AG08396 (cell line): ENCODE data around the gene SAG.

Experiments
- DNase-seq: peaks from one replicate; pipeline ENCODE4 v3.0.0; 2012; ENCODE audit warnings: low spot score, mixed read lengths

The SAG gene

DNA sequence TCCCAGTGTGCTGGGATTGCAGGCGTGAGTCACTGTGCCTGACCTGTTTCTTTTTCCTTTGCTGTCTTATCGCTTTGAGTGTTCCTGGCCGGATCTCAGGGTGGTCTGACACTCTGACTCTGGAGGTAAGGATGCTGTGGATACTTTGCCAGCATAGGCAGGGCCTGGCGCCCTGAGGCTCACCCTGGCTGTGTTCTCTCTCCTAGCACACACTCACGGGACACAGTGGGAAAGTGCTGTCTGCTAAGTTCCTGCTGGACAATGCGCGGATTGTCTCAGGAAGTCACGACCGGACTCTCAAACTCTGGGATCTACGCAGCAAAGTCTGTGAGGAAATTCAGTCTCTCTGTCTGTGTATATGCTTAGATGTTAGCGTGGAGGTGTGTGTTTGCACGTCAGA lies 18.0 kb upstream of the SAG start:
- DNase-seq: no peak

DNA sequence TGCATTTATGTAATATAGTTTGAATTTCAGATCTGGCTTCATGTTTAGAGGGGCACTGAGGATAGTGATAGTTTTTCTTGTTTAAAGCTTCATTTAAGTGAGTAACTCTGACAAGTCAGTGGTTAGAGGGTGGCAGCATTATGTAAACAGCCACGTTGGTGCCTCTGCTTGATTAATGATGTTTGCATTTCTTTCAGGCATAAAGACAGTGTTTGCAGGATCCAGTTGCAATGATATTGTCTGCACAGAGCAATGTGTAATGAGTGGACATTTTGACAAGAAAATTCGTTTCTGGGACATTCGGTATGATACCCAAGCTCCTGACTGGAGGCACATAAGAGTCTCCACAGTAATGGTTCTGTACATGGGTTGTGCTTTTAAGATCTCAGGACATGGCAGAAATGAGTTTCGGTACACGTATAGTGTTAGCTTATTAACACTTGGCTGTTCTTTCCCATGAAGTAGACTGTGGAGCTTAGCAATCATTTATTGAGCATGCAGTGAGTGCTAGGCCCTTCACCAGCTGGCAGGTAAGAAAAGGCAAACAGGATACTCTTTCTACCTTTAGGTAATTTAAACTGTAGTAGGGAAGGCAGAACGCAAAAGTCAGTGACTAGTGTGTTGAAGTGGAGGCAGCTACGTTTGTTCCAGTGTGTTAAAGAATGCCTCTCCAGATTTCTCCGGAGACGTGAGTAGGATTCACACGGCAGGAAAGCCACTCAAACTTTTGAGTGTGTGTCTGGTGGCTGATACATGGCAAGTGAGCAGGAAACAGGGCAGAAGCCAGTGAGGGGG lies 17.4 kb upstream of the SAG start:
- DNase-seq: no peak

DNA sequence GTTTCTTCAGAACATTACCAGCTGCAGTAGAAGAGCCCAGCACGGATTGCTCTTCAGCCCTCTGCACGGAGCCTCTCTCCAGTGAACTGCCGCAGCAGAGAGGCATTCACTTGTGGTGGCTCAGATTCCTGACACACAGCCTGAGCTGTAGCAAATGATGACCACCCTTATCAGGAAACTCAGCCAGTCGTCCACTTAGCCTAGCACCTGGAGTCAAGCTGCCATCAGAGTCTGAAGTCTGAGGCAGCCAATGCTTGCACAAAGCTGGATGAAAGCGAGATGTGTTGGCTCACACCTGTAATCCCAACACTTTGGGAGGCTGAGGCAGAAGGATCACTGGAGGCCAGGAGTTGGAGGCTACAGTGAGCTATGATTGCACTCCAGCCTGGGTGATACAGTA lies 11.7 kb upstream of the SAG start:
- no peak for DNase-seq

DNA sequence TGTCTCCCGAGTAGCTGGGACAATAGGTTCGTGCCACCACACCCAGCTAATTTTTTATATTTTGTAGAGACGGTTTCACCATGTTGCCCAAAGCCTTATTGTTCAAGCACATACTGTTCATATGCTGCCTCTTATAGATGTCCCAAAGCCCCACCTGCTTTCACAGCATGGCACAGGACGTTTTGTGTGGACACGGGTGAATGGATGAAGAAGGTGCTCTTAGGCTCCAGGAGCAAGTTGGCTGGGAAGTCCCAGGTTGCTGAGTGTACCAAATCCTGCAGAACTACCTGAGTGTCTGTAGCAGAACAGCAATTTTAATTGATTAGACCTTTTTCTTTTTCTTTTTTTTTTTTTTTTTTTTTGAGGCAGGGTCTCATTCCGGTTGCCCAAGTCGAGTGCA lies 10.5 kb upstream of the SAG start:
- no peak for DNase-seq

DNA sequence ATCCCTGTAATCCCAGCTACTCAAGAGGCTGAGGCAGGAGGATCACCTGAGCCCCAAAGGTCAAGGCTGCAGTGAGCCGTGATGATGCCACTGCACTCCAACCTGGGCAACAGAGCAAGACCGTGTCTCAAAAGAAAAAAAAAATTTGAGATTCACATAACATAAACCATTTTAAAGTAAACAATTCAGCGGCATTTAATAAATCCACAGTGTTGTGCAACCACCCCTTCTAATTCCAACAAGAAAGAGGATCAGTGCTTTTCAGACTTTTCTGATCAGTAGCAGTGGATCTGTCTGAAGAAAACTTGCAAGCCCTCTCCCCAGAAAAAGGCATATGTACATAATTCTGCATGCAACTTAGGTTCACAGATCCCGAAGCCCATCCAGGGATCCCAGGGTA lies 7.2 kb upstream of the SAG start:
- no peak for DNase-seq

DNA sequence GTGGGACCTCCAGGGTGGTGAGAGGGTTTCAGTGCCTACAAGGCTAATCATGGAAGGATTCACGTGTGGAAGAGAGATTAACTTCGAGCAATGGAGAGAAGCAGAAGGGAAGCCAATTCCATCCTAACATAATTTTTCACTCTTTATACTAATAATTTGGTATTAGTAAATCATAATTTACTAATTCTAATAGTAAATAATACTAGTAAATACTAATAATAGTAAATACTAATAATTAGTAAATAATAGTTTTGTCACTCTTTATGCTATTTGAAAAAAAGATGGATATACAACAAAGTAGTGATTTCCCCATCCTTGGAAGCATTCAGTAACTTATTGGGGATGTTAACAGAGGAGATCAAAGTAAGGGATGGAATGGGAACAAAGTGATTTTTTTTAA lies 6.4 kb upstream of the SAG start:
- no peak for DNase-seq

DNA sequence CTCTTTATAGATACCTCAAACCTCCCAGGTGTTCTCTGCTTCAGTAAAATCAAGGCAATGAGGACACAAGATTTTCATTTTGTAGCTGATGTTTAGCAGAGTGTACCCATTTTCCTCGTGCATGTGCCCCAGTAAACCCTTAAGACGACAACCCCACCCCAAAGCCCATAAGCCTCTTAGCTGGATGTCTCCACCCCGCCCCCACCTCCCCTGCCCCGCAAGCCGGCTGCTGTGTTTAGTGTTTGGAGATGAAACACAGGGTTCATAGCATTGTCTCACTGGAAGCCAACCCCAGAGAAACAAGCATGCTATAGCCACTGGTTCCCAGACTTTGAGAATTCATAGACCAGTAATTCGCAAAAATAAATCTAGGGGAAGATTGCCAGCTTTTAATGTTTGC lies 5.8 kb upstream of the SAG start:
- DNase-seq: no peak

DNA sequence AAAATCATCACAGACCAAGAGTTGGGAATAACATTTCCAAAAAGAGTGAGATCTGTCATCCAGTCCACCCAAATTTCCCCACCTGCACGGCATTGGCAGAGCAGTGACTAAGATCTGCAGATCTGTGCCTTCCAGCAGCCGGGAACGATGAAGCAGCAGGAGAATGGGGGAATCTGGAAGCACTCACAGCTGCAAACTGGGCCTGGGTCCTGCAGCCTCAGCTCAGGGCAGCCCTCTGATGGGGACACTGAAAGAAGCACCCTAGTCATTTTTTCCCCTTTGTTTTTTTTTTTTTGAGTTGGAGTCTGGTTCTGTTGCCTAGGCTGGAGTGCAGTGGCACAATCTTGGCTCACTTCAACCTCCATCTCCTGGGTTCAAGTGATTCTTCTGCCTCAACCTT lies 4.4 kb upstream of the SAG start:
- DNase-seq: no peak

DNA sequence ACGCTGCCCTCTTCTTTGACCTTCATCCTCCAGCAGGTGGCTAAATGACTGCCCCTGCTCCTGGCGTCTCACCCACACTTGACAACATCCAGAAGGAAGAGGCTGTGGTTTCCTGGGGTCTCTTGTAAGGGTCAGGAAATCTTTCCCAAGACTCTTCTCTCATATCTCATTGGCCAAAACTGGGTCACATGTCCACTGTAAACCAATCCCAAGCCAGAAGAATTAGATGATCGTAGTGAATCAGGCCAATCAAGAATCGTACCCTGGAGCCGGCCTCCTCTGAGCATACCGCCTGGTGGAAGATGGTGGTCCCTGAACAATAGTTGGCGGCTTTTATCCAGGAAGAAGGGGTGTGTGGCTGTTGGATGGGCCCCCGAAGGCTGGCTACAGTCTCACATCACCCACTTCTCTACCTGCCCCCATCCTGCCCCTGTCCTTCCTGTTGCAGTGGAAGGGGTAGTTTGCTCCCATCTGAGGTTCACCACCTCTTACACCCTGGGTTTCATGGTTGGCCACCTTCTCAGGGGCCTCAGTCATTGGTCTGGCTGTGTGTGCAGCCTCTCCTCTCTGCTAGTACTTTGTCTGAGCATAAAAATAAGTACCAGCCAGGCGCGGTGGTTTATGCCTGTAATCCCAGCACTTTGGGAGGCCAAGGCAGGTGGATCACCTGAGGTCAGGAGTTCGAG lies 3.8 kb downstream of the SAG start:
- DNase-seq: no peak

DNA sequence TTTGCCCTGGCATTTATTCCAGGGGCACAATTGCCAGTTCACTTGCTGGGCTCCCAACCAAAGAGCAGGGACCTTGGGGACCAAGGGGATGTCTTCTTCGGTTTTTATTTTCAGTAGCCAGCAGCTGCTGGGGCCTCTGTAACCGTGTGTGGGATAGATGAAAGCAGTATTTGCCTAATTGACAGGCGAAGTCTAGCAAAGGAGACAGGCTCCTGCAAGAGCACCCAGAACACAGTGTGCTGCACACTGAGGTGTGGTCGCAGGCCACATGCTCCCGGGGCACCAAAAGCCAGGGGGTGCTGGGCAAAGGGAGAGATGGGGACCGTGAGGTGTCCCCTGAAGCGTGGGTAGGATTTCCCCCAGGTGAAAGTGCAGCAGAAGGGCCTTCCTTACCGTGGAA lies 5.3 kb downstream of the SAG start:
- no peak for DNase-seq

DNA sequence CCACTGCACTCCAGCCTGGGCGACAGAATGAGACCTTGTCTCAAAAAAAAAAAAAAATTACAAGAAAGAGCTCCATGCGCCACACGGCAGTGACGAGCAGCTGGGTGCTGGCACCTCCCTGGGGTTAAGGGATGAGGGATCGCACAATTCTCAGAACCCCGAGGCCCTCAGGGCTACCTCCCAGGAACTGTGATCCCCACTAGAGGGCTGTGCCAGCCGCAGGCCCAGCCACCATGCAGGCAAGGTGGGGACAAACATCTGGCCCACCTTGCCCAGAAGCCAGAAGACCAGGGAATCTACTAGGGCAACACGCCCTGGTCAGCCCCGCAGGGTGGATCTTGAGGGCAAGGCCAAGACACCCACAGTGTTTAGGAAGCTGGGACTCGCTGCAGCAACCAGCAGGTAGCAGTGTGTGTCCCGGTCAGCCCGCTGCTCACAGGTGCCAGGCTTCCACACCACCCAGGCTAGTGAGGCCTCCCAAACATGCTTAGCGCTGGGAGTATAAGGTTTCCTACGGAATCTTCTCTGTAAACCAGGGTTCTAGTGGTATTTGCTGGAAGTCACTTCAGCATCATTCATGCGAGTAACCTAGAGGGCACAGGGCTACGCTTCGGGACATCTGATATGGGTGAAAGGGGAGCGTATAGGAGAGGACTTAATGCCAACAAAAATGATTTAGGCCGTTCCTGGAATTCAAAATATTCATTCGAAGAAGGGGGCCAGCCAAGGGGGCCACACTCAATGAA lies 6.7 kb downstream of the SAG start:
- DNase-seq: no peak

DNA sequence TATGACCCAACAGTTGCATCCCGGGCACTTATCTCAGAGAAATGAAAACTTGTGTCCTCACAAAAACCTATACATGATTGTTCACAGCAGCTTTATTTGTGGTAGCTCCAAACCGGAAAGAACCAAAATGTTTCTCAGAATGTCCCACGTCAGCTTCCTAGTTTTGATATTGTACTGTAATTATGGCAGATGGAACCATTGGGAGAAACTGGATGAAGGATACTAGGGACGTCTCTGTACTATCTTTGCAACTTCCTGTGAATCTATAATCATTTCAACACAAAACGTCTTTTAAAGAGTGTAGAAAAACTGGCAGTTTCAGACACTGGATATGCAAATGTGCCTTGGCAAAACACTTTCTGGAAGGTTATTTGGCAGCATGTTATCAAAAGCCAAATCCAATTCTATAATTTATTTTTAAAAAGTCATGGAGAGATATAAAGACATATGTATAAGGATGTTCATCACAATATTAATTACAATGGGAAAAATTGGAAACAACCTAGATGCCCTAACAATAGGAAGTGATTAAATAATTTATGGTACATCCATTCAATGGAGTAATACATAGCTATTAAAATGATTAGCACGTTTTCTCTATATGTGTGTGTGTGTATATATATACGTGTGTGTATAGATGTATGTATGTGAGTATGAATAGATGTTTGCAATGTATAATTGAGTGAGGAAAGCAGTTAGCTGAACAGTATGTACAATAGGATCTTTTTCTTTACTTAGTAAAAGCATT lies 9.8 kb downstream of the SAG start:
- DNase-seq: no peak

DNA sequence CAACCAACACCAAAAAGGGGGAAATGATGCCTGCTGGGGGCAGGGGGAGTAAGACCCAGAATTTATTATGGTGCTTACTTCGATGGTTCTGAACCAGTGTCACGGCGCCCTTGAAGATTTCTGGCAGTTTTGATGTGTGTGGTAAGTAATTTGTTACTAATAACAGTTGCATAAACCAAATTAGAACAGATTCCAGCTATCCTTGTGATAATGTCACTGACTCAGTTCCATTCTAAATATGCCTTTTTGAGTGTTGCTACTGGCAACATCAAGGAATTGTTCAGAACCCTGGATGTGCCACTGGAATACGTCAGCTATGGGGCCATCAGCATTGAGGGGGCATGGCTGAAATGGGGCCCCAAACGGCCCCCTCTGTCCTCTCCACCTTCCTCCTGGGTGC lies 11.6 kb downstream of the SAG start:
- no peak for DNase-seq

DNA sequence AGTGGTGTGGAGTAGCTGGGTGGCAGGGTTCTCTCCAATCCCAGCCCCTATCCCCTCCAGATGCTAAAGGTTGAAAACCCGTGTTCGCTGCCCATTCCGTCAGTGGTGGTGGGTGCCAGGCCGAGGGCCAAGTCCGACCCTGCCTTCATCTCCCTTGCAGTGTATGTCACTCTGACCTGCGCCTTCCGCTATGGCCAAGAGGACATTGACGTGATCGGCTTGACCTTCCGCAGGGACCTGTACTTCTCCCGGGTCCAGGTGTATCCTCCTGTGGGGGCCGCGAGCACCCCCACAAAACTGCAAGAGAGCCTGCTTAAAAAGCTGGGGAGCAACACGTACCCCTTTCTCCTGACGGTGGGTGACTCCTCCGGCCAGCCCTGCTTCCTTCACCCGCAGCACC lies 12.9 kb downstream of the SAG start:
- no peak for DNase-seq

DNA sequence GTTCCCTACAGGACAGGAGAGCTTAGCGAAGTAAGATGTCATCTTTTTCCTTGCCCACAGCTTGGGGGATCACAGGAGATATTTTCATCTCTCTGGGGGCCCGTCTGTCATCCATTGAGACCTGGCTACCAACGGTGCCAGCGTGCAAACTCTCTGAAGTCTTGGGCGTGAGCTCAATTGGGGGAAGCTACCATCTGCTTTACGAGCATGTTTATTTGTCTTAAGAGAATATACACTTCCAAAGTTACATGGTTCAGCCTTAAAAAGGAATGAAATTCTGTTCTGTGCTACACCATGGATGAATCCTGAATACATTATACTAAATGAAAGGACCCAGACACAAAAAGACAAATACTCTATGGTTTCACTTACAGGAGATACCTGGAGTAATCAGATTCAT lies 13.6 kb downstream of the SAG start:
- DNase-seq: no peak

DNA sequence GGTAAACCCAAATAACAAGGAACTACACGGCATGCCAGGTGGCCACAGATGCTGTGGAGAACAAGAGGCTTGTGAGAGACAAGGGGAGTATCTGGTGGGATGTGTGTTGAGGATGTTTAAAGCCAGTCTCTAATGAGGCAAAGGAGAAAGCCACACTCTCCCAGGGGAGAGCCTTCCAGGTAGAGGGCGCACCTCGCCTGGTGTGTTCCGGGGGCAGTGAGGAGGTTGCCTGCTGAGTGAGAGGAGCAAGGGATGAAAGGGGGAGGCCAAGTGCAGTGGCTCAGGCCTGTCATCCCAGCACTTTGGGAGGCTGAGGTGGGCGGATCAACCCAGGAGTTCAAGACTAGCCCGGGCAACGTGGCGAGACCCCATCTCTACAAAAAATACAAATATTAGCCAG lies 16.2 kb downstream of the SAG start:
- DNase-seq: no peak

DNA sequence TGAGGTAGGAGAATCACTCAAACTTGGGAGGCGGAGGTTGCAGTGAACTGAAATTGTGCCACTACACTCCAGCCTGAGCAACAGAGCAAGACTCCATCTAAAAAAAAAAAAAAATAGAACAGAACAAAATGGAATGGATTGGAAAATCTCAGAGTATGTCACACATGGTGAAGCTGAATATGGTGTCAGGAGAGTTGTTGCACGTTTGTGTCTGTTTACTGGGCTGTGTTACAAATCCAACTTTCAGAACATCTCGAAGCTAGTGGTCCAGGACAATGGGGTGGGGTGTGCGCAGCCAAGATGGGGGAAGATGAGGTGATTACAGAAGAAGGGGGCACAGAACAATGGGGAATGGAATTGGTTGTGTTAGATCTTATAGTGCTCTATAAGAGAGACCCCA lies 17.6 kb downstream of the SAG start:
- no peak for DNase-seq

DNA sequence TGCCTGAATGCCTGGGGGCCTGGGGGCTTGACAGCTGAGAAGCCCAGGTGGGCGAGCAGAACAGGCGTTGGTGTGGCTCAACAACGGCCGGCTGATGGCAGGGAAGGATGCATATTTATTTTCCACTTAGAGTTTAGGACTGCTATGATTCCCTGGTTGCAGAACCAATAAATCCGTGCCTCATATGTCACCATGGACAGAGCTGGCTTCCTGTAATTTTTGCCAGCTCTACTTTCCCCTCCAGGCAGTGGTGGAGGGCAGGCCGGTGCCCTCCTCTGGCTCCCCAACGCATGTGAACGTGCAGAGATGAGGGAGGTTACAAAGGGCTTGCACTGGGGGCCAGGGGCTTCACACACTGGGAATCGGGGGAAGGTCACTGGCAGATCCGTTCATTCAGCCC lies 18.2 kb downstream of the SAG start:
- DNase-seq: no peak

DNA sequence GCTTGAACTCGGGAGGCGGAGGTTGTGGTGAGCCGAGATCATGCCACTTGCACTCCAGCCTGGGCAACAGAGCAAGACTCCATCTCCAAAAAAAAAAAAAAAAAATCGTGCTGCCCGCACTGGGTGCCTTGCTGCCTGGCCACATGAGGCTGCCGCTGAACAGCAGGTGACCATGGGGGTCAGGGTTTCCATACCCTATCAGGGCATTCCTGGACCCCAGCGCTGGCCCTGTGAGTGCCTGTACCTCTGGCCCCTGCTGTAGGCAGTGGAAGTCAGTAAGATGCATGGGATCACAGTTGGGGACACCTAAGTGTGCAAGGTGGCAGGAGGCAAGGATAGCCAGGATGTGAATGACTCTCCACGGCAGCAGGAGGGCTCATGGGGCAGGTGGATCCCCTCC lies 18.9 kb downstream of the SAG start:
- DNase-seq: no peak

DNA sequence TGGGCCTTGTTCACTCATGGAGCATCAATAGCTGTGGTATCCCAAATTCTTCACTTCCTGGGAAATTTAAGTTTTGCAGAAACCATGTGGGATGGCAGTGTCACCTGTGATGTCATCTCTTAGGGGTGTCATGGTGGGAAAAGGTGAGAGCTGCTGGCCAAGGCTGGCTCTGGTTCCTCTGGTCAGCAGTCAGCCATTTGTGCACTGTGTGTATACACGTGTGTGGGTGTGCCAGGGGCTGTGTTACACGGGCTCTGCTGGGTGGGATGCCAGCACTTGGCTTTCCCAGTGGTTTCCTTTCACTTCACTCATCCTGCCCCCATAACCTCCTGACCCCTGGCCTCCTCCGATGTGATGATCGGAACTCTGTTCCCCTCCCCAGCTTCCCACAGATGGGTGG lies 21.3 kb downstream of the SAG start:
- DNase-seq: no peak

DNA sequence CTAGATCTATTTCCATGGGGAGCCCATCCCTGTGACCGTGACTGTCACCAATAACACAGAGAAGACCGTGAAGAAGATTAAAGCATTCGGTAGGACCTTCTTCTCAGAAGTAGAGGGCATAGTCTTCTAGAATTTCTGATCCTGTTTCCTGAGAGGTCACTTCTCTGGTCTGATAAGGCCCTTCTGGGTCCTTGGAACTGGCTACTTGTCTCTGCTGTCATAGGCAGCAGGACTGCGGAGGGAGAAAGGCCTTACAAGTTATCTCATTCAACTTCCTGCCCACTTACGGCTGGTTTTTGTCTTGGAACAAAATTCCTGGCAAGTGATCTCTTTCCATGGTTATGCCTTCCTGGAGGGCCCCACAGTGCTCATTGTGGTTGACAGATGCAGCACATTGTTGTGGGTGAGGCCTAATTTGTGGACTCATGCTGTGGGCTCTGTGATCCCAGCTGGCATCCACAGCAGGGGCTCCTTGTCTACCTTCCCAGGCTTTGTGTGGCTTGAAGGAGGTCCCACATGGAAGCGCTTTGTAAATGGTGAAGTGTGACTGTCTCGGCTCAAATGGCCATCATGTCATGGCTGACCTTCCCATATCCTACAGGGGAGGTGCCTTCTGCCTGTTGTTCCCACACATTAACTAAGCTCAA lies 22.0 kb downstream of the SAG start:
- no peak for DNase-seq

DNA sequence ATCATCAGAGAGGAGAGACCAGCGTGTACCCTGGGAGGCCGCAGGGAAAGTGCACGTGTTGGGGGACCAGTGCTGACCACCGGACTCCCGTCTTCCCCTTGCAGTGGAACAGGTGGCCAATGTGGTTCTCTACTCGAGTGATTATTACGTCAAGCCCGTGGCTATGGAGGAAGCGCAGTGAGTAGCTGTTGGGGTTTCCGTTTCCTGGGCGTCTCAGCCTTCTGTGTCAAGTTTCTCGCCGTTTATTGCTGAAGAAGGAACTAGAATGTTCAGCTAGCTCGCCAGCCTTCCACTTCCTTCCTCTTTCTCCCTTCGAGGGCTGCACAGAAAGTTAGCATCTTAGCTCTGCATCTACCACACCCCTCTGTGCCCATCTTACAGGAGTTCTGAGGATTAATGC lies 23.9 kb downstream of the SAG start:
- DNase-seq: no peak
